ENCODE measurements around the gene EIF2AK3. TPM values are rescaled to one million over a fixed set of nuclear protein-coding genes. Genes with fewer than 3 reads are reported as not detected.

EIF2AK3 gene
- total and polyA plus RNA-seq, 12 donors = 4.6 to 21.5 (median 9.9) TPM

- DNase-seq (no peak), ATAC-seq (no peak)
- intact Hi-C loops (cut with DNase I) = no loop called here
- H3K27ac ChIP-seq = no peak overlapping the region
- H3K4me1 ChIP-seq = no peaks in the 10 kb centered on the region
- no peaks in the 10 kb centered on the region for H3K9me3 ChIP-seq
- no peak for TF ChIP-seq CTCF (IDR thresholded peaks at IDR 0.05)
- H3K4me3 ChIP-seq = no peak overlapping the region
- WGBS, 2 donors = 92 to 96% methylated on average over 1 of the region's 1 CpG
- H3K36me3 ChIP-seq = peaks cover 0 to 100% (median 50%) of the 10 kb centered on the region in 9 donors
- no peaks in the 10 kb centered on the region for H3K27me3 ChIP-seq
Observed at GRCh38 chr2:88580088-88580487, 47.2 kb downstream of the EIF2AK3 start.

- DNase-seq = no peak
- peaks cover 0 to 100% (median 47%) of the 10 kb centered on the region in 9 donors for H3K36me3 ChIP-seq
Observed at GRCh38 chr2:88575630-88576029, 51.6 kb downstream of the EIF2AK3 start.

GRCh38 chr2:88575051-88575450 lies 52.2 kb downstream of the EIF2AK3 start:
- no peaks in the 10 kb centered on the region for H3K4me1 ChIP-seq
- ATAC-seq = no peak
- no peak for TF ChIP-seq CTCF (IDR thresholded peaks at IDR 0.05)
- WGBS, 2 donors = 50 to 82% methylated on average over 2 of the region's 2 CpGs
- no peak overlapping the region for H3K4me3 ChIP-seq
- H3K36me3 ChIP-seq = peaks cover 0 to 100% (median 47%) of the 10 kb centered on the region in 9 donors
- no peaks in the 10 kb centered on the region for H3K27me3 ChIP-seq
- no peaks in the 10 kb centered on the region for H3K9me3 ChIP-seq
- intact Hi-C loops (cut with DNase I) = no loop called here
- H3K27ac ChIP-seq = no peak overlapping the region
- no peak for DNase-seq

More at GRCh38 chr2:88575630-88576029, 51.6 kb downstream of the EIF2AK3 start:
- Histone ChIP-seq H3K27me3 (no peaks in the 10 kb centered on the region), H3K27ac (no peak overlapping the region), H3K4me1 (no peaks in the 10 kb centered on the region), H3K4me3 (no peak overlapping the region), H3K9me3 (no peaks in the 10 kb centered on the region)
- 94 to 95% methylated on average over 2 of the region's 2 CpGs for WGBS, 2 donors
- intact Hi-C loops (cut with DNase I) = no loop called here
- ATAC-seq = no peak
- no peak for TF ChIP-seq CTCF (IDR thresholded peaks at IDR 0.05)

GRCh38 chr2:88574445-88574844 lies 52.8 kb downstream of the EIF2AK3 start:
- Histone ChIP-seq H3K9me3 (no peaks in the 10 kb centered on the region), H3K27ac (no peak overlapping the region), H3K27me3 (no peaks in the 10 kb centered on the region), H3K4me3 (no peak overlapping the region), H3K36me3 (peaks cover 0 to 100% (median 51%) of the 10 kb centered on the region in 9 donors), H3K4me1 (no peaks in the 10 kb centered on the region)
- no peak for DNase-seq
- intact Hi-C loops (cut with DNase I) = no loop called here
- ATAC-seq = no peak
- WGBS, 2 donors = 85 to 86% methylated on average over 5 of the region's 5 CpGs
- no peak for TF ChIP-seq CTCF (IDR thresholded peaks at IDR 0.05)

Measured in heart right ventricle (tissue), 16 donors.